ENCODE measurements around the gene GDPGP1. TPM values are rescaled to one million over a fixed set of nuclear protein-coding genes. Genes with fewer than 3 reads are reported as not detected.

The GDPGP1 gene
- polyA plus RNA-seq, 2 of the 4 experiments (the other 2 are of a cell fraction) = 4.4 to 5.7 TPM

- H3K4me1 ChIP-seq = peaks cover 14% of the 10 kb centered on the region
- no peaks in the 10 kb centered on the region for H3K9me3 ChIP-seq
- 92% methylated on average over 17 of the region's 17 CpGs for WGBS (ENCODE audit: missing lambda C conversion rate)
- POLR2A ChIA-PET = no interaction called here
- H3K27ac ChIP-seq = no peak overlapping the region
- TF ChIP-seq CTCF (IDR thresholded peaks at IDR 0.05) (no peak), RCOR1 (IDR thresholded peaks at IDR 0.05; ENCODE audit: low read depth, low read length) (no peak), HOXB5 (CRISPR knock-in tag; IDR thresholded peaks at IDR 0.05) (no peak), CHD2 (IDR thresholded peaks at IDR 0.05; ENCODE audit: low read length, partially characterized antibody) (no peak), HEYL (CRISPR knock-in tag; IDR thresholded peaks at IDR 0.05) (no peak), EHMT2 (IDR thresholded peaks at IDR 0.05; ENCODE audit: low read depth) (no peak), ZFP36 (IDR thresholded peaks at IDR 0.05; ENCODE audit: borderline replicate concordance, partially characterized antibody) (no peak), MAZ (IDR thresholded peaks at IDR 0.05; ENCODE audit: borderline replicate concordance, low read depth, low read length) (no peak), JUNB (IDR thresholded peaks at IDR 0.05) (no peak), PHF8 (IDR thresholded peaks at IDR 0.05; ENCODE audit: borderline replicate concordance, low read depth) (no peak), ZNF302 (CRISPR knock-in tag; IDR thresholded peaks at IDR 0.05) (no peak), CBX8 (IDR thresholded peaks at IDR 0.05) (no peak), KDM5A (IDR thresholded peaks at IDR 0.05) (no peak)
- TF ChIP-seq, protein P1, sequence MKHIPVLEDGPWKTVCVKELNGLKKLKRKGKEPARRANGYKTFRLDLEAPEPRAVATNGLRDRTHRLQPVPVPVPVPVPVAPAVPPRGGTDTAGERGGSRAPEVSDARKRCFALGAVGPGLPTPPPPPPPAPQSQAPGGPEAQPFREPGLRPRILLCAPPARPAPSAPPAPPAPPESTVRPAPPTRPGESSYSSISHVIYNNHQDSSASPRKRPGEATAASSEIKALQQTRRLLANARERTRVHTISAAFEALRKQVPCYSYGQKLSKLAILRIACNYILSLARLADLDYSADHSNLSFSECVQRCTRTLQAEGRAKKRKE (CRISPR knock-in tag; IDR thresholded peaks at IDR 0.05; ENCODE audit: low read depth) = no peak
- TF ChIP-seq, protein P2, sequence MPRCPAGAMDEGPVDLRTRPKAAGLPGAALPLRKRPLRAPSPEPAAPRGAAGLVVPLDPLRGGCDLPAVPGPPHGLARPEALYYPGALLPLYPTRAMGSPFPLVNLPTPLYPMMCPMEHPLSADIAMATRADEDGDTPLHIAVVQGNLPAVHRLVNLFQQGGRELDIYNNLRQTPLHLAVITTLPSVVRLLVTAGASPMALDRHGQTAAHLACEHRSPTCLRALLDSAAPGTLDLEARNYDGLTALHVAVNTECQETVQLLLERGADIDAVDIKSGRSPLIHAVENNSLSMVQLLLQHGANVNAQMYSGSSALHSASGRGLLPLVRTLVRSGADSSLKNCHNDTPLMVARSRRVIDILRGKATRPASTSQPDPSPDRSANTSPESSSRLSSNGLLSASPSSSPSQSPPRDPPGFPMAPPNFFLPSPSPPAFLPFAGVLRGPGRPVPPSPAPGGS (IDR thresholded peaks at IDR 0.05) = no peak
- H3K4me3 ChIP-seq = no peak overlapping the region
- H3K4me2 ChIP-seq = no peak overlapping the region
- ATAC-seq (no peak), FAIRE-seq (no peak), DNase-seq (ENCODE audit: low read depth in 1 of 2, low spot score in 1 of 2) (no peak)
- CTCF ChIA-PET = interaction anchor here (0.8 to 36.4 kb wide), 5 partner anchors 8 to 465 kb away, joined by 3 to 732 read pairs (median 7); no protein-coding TSS in a partner anchor
Measured at GRCh38 chr15:90225047-90225446, 9.0 kb upstream of the GDPGP1 start.

GRCh38 chr15:90225504-90226234, 8.3 kb upstream of the GDPGP1 start:
- no peak overlapping the region for H3K27ac ChIP-seq
- TF ChIP-seq, protein P3, sequence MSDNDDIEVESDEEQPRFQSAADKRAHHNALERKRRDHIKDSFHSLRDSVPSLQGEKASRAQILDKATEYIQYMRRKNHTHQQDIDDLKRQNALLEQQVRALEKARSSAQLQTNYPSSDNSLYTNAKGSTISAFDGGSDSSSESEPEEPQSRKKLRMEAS (IDR thresholded peaks at IDR 0.05) = no peak
- TF ChIP-seq CBX8 (IDR thresholded peaks at IDR 0.05) (no peak), POLR2A (IDR thresholded peaks at IDR 0.05; ENCODE audit: low read length) (no peak), MAFK (IDR thresholded peaks at IDR 0.05; ENCODE audit: partially characterized antibody) (no peak), NFE2L2 (conservative IDR thresholded peaks at IDR 0.05; ENCODE audit: low read length) (no peak), POLR2AphosphoS2 (conservative IDR thresholded peaks at IDR 0.05; ENCODE audit: low read length) (no peak), EP300 (IDR thresholded peaks at IDR 0.05) (no peak), CBX2 (IDR thresholded peaks at IDR 0.05; ENCODE audit: borderline replicate concordance, low read depth) (no peak), TFCP2L1 (CRISPR knock-in tag; IDR thresholded peaks at IDR 0.05) (no peak), HOXB5 (CRISPR knock-in tag; IDR thresholded peaks at IDR 0.05) (no peak), HOXA7 (CRISPR knock-in tag; IDR thresholded peaks at IDR 0.05) (no peak), ZFP36 (IDR thresholded peaks at IDR 0.05; ENCODE audit: borderline replicate concordance, partially characterized antibody) (no peak), RFX5 (IDR thresholded peaks at IDR 0.05) (no peak), HDAC2 (IDR thresholded peaks at IDR 0.05) (no peak), NPAS2 (CRISPR knock-in tag; IDR thresholded peaks at IDR 0.05; ENCODE audit: borderline replicate concordance) (no peak), BHLHE40 (IDR thresholded peaks at IDR 0.05; ENCODE audit: low read depth, low read length) (no peak)
- TF ChIP-seq, protein P2 (IDR thresholded peaks at IDR 0.05) = no peak
- TF ChIP-seq, protein P4, sequence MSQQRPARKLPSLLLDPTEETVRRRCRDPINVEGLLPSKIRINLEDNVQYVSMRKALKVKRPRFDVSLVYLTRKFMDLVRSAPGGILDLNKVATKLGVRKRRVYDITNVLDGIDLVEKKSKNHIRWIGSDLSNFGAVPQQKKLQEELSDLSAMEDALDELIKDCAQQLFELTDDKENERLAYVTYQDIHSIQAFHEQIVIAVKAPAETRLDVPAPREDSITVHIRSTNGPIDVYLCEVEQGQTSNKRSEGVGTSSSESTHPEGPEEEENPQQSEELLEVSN (IDR thresholded peaks at IDR 0.05; ENCODE audit: borderline replicate concordance, low read depth) = no peak
- TF ChIP-seq, protein P1 (CRISPR knock-in tag; IDR thresholded peaks at IDR 0.05; ENCODE audit: low read depth) = no peak
- TF ChIP-seq, protein P5, sequence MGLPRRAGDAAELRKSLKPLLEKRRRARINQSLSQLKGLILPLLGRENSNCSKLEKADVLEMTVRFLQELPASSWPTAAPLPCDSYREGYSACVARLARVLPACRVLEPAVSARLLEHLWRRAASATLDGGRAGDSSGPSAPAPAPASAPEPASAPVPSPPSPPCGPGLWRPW (IDR thresholded peaks at IDR 0.05) = no peak
- H3K4me3 ChIP-seq = no peak overlapping the region
- H3K4me1 ChIP-seq = peaks cover 13% of the 10 kb centered on the region
- WGBS (ENCODE audit: missing lambda C conversion rate) = 92% methylated on average over 18 of the region's 18 CpGs
- no peak overlapping the region for H3K4me2 ChIP-seq
- H3K9me3 ChIP-seq = no peaks in the 10 kb centered on the region
- DNase-seq (ENCODE audit: low read depth in 1 of 2, low spot score in 1 of 2) (no peak), ATAC-seq (no peak), FAIRE-seq (no peak)
- POLR2A ChIA-PET = no interaction called here
- CTCF ChIA-PET = interaction anchor here (0.8 to 36.4 kb wide), 6 partner anchors 12 to 465 kb away, joined by 3 to 732 read pairs (median 3); no protein-coding TSS in a partner anchor
